Colonic mucosa (tissue), 4 donors: ENCODE data around the gene HS3ST1. TPM values are rescaled to one million over a fixed set of nuclear protein-coding genes. Genes with fewer than 3 reads are reported as not detected.

Experiments
- DNase-seq: peaks from one replicate; pipeline ENCODE4 v3.0.0-alpha.2; 2020
- H3K27ac ChIP-seq: fragments of 200-600 bp; one replicate; pipeline ENCODE4 v1.8.0; 2021
- H3K27me3 ChIP-seq: fragments of 200-600 bp; one replicate; pipeline ENCODE4 v1.8.0; 2021
- H3K36me3 ChIP-seq: fragments of 200-600 bp; one replicate; pipeline ENCODE4 v1.8.0; 2021
- H3K4me1 ChIP-seq: fragments of 200-600 bp; one replicate; pipeline ENCODE4 v1.8.0; 2021; ENCODE audit warnings: mild to moderate bottlenecking
- H3K4me3 ChIP-seq: fragments of 200-600 bp; one replicate; pipeline ENCODE4 v1.8.0; 2021
- H3K9ac ChIP-seq, 2 donors: one replicate each; pipeline ENCODE4 v1.7.0; 2013; ENCODE audit warnings: control low read depth in 2 of 2, low read depth in 2 of 2, low read length in 2 of 2
- H3K9me3 ChIP-seq: fragments of 200-600 bp; one replicate; pipeline ENCODE4 v1.8.0; 2021
- CTCF ChIP-seq: fragments of 200-600 bp; IDR thresholded peaks from one replicate; pipeline ENCODE4 v1.8.0; 2022; ENCODE audit warnings: antibody characterized with exemption, mild to moderate bottlenecking
- intact Hi-C: fragments of 100-400 bp; cut with DNase I; formaldehyde crosslinking; loops from one replicate; pipeline ENCODE4 v1.14.1; 2022
- total RNA-seq, 2 donors: library from RNA; stranded (reverse); fragmentation: NEBNext Ultra II Directional in 1 of 2; extraction: Animal tissue kit (Norgen Biotek cat#: 25700) in 1 of 2; gene quantifications; one replicate each; pipeline ENCODE4 v1.2.1, GENCODE V29; 2021
- donor health status: healthy.
- donor health status: DM: no; HTN: no; CAD: no.
- donor health status: DM: no; HTN: no; CAD: no.

The HS3ST1 gene
- total RNA-seq, 2 donors from 2014 or later = 6.6 to 7.6 TPM

GRCh38 chr4:11463707-11464106 is 35.0 kb upstream of the HS3ST1 start:
- no peak overlapping the region for H3K4me3 ChIP-seq
- H3K27ac ChIP-seq = no peak overlapping the region
- H3K36me3 ChIP-seq = no peaks in the 10 kb centered on the region
- intact Hi-C loops = no loop called here
- no peaks in the 10 kb centered on the region for H3K27me3 ChIP-seq
- no peak for DNase-seq
- no peaks in the 10 kb centered on the region for H3K4me1 ChIP-seq
- no peaks in the 10 kb centered on the region for H3K9me3 ChIP-seq
- no peak for TF ChIP-seq CTCF
- H3K9ac ChIP-seq = no peak overlapping the region

- Histone ChIP-seq H3K4me1 (no peaks in the 10 kb centered on the region), H3K9me3 (no peaks in the 10 kb centered on the region), H3K27me3 (no peaks in the 10 kb centered on the region), H3K36me3 (no peaks in the 10 kb centered on the region), H3K4me3 (no peak overlapping the region), H3K9ac (no peak overlapping the region), H3K27ac (peak overlapping the region; percentile 65)
- intact Hi-C loops = no loop called here
- no peak for TF ChIP-seq CTCF
- DNase-seq = no peak
Observed at GRCh38 chr4:11456401-11456800, 27.7 kb upstream of the HS3ST1 start.

GRCh38 chr4:11455201-11455835 is 26.6 kb upstream of the HS3ST1 start:
- Histone ChIP-seq H3K4me1 (no peaks in the 10 kb centered on the region), H3K4me3 (no peak overlapping the region), H3K27ac (peak overlapping the region; percentile 65), H3K9me3 (no peaks in the 10 kb centered on the region), H3K9ac (no peak overlapping the region), H3K36me3 (no peaks in the 10 kb centered on the region), H3K27me3 (no peaks in the 10 kb centered on the region)
- peak; percentile 65 for DNase-seq
- intact Hi-C loops = no loop called here
- no peak for TF ChIP-seq CTCF

- H3K36me3 ChIP-seq = no peaks in the 10 kb centered on the region
- intact Hi-C loops = no loop called here
- no peak overlapping the region for H3K9ac ChIP-seq
- H3K27ac ChIP-seq = no peak overlapping the region
- H3K9me3 ChIP-seq = no peaks in the 10 kb centered on the region
- H3K27me3 ChIP-seq = no peaks in the 10 kb centered on the region
- no peak overlapping the region for H3K4me3 ChIP-seq
- DNase-seq = no peak
- H3K4me1 ChIP-seq = no peaks in the 10 kb centered on the region
- TF ChIP-seq CTCF = no peak
Observed at GRCh38 chr4:11451716-11452115, 23.0 kb upstream of the HS3ST1 start.

- intact Hi-C loops = no loop called here
- H3K27me3 ChIP-seq = no peaks in the 10 kb centered on the region
- H3K4me1 ChIP-seq = no peaks in the 10 kb centered on the region
- H3K27ac ChIP-seq = no peak overlapping the region
- no peak overlapping the region for H3K9ac ChIP-seq
- no peak for TF ChIP-seq CTCF
- no peaks in the 10 kb centered on the region for H3K36me3 ChIP-seq
- H3K9me3 ChIP-seq = no peaks in the 10 kb centered on the region
- no peak for DNase-seq
- no peak overlapping the region for H3K4me3 ChIP-seq
Observed at GRCh38 chr4:11446155-11446811, 17.6 kb upstream of the HS3ST1 start.
